ENCODE results near the gene PPA1. TPM values are rescaled to one million over a fixed set of nuclear protein-coding genes. Genes with fewer than 3 reads are reported as not detected.
"Not testable (repeated sequence)": the region's sequence is repeated elsewhere in the genome, so short reads cannot be mapped to it uniquely, and the experiment has no call there.

Gene PPA1
- total RNA-seq, 1 donor from 2014 or later = 192 TPM

DNA sequence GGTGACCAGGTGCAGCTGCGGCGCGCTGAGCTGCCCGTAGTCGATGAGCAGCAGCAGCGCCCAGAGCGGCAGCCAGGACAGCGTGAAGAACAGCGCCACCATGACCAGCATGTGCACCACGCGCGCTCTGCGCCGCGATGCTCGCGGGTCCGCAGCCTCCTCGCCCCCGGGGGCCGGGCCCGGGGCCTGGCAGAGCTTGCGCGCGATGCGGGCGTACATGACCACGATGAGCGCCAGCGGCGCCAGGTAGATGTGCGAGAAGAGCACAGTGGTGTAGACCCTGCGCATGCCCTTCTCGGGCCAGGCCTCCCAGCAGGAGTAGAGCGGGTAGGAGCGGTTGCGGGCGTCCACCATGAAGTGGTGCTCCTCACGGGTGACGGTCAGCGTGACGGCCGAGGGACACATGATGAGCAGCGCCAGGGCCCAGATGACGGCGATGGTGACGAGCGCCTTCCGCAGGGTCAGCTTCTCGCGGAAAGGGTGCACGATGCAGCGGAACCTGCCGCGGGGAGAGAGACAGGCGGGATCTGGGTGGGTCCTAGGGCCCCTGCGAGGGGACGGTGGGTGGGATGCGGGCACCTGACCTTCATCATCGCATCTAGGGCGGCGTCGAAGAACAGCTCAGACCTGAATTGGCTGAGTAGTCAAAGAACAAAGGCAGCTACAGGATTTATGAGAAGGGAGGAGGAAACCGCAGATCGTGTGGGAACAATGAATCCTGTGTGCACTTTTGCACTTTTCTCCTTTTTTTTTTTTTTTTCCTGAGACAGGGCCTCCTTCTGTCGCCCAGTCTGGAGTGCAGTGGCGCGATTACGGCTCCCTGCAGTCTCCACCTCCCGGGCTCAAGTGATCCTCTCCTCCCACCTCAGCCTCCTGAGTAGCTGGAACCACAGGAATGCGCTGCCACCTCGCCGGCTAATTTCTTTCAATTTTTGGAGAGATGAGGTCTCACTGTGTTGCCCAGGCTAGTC lies 22.4 kb upstream of the PPA1 start:
- intact Hi-C loops (cut with micrococcal nuclease) = no loop called here

- intact Hi-C loops (cut with micrococcal nuclease) = no loop called here
Observed at GRCh38 chr10:70254778-70255328, 21.6 kb upstream of the PPA1 start.

GRCh38 chr10:70253878-70254765 lies 20.9 kb upstream of the PPA1 start:
- intact Hi-C loops (cut with micrococcal nuclease) = no loop called here

- intact Hi-C loops (cut with micrococcal nuclease) = no loop called here
Observed at GRCh38 chr10:70250961-70251680, 17.9 kb upstream of the PPA1 start.

DNA sequence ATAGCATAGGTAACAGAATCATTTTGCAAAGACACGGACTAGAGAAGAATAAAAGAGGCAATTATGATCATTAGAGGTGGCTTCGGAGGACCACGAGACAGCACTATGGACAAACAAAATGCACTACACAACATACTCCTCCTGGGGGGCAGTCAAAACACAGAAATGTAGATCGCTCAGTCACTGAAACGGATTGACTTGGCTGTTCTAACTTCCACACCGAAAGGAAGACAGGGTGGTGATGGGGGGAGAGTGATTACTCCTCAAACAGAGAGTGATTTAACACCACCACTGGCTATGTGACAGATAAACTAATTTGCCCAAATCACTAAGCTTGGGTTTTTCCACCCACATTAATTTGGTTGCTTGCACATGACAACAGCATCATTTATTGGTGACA lies 14.1 kb upstream of the PPA1 start:
- intact Hi-C loops (cut with micrococcal nuclease) = no loop called here

GRCh38 chr10:70241081-70241480 lies 7.9 kb upstream of the PPA1 start:
- intact Hi-C loops (cut with micrococcal nuclease) = no loop called here

DNA sequence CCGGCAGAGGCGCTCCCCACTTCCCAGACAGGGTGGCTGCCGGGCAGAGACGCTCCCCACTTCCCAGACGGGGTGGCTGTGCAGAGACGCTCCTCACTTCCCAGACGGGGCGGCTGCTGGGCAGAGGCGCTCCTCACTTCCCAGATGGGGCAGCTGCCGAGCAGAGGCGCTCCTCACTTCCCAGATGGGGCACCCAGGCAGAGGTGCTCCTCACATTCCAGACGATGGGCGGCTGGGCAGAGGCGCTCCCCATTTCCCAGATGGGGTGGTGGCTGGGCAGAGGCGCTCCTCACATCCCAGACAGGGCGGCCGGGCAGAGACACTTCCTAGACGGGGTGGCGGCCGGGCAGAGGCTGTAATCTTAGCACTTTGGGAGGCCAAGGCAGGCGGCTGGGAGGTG lies 6.8 kb upstream of the PPA1 start:
- intact Hi-C loops (cut with micrococcal nuclease) = not testable (repeated sequence)

- intact Hi-C loops (cut with micrococcal nuclease) = not testable (repeated sequence)
Observed at GRCh38 chr10:70239077-70239976, 6.1 kb upstream of the PPA1 start.

- intact Hi-C loops (cut with micrococcal nuclease) = not testable (repeated sequence)
Observed at GRCh38 chr10:70237958-70238536, 4.8 kb upstream of the PPA1 start.

- intact Hi-C loops (cut with micrococcal nuclease) = loop anchor here (5.0 kb wide), 2 partner anchors 242 to 918 kb away; partner anchors contain the start of gene PALD1
Observed at GRCh38 chr10:70234668-70235447, 1.6 kb upstream of the PPA1 start.

- intact Hi-C loops (cut with micrococcal nuclease) = loop anchor here (1.0 to 5.0 kb wide), 11 partner anchors 13 to 1513 kb away; partner anchors contain the start of genes CCAR1, LRRC20, PALD1 and SAR1A
Observed at GRCh38 chr10:70233939-70234300, 691 bp upstream of the PPA1 start.

DNA sequence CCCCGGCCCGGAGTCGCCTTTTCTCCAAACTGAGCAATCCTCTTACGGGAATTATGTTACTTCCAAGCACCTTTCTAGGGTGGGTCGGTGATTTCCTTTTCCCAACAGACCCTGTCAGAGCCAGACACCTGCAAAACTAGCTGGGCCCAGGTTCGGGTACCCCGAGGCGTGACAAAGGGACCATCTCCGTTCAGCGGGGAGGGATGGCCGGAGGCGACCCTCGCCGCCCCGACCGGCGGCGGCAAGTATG lies 445 bp downstream of the PPA1 start:
- intact Hi-C loops (cut with micrococcal nuclease) = loop anchor here (1.0 to 5.0 kb wide), 13 partner anchors 11 to 1512 kb away; partner anchors contain the start of genes CCAR1, EIF4EBP2, LRRC20 and PALD1

GRCh38 chr10:70232155-70232858 lies 922 bp downstream of the PPA1 start:
- intact Hi-C loops (cut with micrococcal nuclease) = loop anchor here (1.0 to 5.0 kb wide), 7 partner anchors 132 to 1512 kb away; partner anchors contain the start of genes CCAR1, EIF4EBP2, PALD1 and SGPL1

GRCh38 chr10:70228491-70228890 lies 4.7 kb downstream of the PPA1 start:
- intact Hi-C loops (cut with micrococcal nuclease) = no loop called here

- intact Hi-C loops (cut with micrococcal nuclease) = no loop called here
Observed at GRCh38 chr10:70227548-70228320, 5.5 kb downstream of the PPA1 start.

DNA sequence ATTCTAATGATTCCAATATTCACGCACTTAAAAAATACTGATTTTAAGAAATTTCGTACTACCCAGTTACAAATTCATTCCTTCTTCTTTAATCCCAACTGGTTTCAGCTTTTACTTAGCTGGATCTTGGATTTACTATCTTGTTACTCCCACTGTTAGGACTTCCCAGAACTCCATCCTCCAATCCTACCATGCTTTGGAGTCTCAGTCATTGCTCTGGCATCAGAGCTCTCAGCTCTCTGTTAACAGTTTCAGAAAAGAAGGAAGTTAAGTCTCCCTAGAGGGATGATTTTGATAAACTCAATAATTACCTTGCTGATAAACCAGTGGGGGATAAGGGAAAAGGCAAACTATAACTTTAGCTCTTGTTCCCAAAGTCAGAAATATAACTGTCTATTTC lies 9.5 kb downstream of the PPA1 start:
- intact Hi-C loops (cut with micrococcal nuclease) = loop anchor here (5.0 kb wide), 1 partner anchor 319 kb away; no protein-coding TSS in a partner anchor

DNA sequence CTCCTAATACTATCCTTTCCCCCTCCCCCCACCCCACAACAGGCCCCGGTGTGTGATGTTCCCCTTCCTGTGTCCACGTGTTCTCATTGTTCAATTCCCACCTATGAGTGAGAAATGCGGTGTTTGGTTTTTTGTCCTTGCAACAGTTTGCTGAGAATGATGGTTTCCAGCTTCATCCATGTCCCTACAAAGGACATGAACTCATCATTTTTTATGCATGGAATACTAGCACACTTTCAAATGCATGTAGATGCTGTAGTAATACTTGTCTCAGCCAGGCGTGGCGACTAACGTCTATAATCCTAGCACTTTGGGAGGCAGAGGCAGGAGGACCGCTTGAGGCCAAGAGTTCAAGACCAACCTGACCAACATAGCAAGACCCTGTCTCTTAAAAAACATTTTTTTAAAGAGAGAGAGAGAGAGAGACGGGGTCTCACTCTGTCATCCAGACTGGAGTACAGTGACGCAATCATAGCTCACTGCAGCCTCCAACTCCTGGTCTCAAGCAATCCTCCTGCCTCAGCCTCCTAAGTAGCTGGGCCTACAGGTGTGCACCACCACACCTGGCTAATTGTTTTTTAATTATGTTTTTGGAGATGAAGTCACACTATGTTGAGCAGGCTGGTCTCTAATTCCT lies 10.3 kb downstream of the PPA1 start:
- intact Hi-C loops (cut with micrococcal nuclease) = loop anchor here (5.0 kb wide), 1 partner anchor 319 kb away; no protein-coding TSS in a partner anchor

All from T-helper 1 cell treated with Interleukin-12 subunit alpha and Interleukin-12 subunit beta and Interleukin-4 antibody, amounts not matched to agents 30 ng/mL and 1 ng/mL, for 36 hours (primary cell).